ENCODE results near the gene ZNF584. TPM values are rescaled to one million over a fixed set of nuclear protein-coding genes. Genes with fewer than 3 reads are reported as not detected.
"Not testable (repeated sequence)": the region's sequence is repeated elsewhere in the genome, so short reads cannot be mapped to it uniquely, and the experiment has no call there.

Gene ZNF584
- total RNA-seq, 2 donors from 2014 or later = 10.8 to 19.4 TPM

GRCh38 chr19:58400916-58401839 lies 7.3 kb upstream of the ZNF584 start:
- Histone ChIP-seq H3K27me3 (replicated peaks; ENCODE audit: insufficient read depth) (no peaks in the 10 kb centered on the region), H3K27ac (peak overlapping the region; percentile 61 to 78), H3K9me3 (no peaks in the 10 kb centered on the region), H3K36me3 (no peaks in the 10 kb centered on the region), H3K4me3 (peak overlapping the region; percentile 37 to 61), H3K4me1 (replicated peaks) (no peaks in the 10 kb centered on the region)
- peak; percentile 99 for TF ChIP-seq POLR2AphosphoS5 (IDR thresholded peaks at IDR 0.05)
- TF ChIP-seq, protein P1, sequence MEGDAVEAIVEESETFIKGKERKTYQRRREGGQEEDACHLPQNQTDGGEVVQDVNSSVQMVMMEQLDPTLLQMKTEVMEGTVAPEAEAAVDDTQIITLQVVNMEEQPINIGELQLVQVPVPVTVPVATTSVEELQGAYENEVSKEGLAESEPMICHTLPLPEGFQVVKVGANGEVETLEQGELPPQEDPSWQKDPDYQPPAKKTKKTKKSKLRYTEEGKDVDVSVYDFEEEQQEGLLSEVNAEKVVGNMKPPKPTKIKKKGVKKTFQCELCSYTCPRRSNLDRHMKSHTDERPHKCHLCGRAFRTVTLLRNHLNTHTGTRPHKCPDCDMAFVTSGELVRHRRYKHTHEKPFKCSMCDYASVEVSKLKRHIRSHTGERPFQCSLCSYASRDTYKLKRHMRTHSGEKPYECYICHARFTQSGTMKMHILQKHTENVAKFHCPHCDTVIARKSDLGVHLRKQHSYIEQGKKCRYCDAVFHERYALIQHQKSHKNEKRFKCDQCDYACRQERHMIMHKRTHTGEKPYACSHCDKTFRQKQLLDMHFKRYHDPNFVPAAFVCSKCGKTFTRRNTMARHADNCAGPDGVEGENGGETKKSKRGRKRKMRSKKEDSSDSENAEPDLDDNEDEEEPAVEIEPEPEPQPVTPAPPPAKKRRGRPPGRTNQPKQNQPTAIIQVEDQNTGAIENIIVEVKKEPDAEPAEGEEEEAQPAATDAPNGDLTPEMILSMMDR (IDR thresholded peaks at IDR 0.05) = no peak
- TF ChIP-seq POLR2A (IDR thresholded peaks at IDR 0.05) = peak; percentile 70
- peak; percentile 100 for DNase-seq (ENCODE audit: low spot score)
- WGBS = under 1% methylated on average over 74 of the region's 80 CpGs
- intact Hi-C loops (cut with DNase I) = no loop called here

GRCh38 chr19:58401840-58402421 lies 6.5 kb upstream of the ZNF584 start:
- 23% methylated on average over 23 of the region's 23 CpGs for WGBS
- no peak for DNase-seq (ENCODE audit: low spot score)
- intact Hi-C loops (cut with DNase I) = no loop called here
- H3K9me3 ChIP-seq = no peaks in the 10 kb centered on the region
- H3K4me3 ChIP-seq = peak overlapping the region; percentile 37 to 61
- H3K36me3 ChIP-seq = no peaks in the 10 kb centered on the region
- H3K27ac ChIP-seq = peak overlapping the region; percentile 61 to 78
- TF ChIP-seq, protein P1 (IDR thresholded peaks at IDR 0.05) = no peak
- no peak for TF ChIP-seq POLR2AphosphoS5 (IDR thresholded peaks at IDR 0.05)
- TF ChIP-seq POLR2A (IDR thresholded peaks at IDR 0.05) = no peak
- no peaks in the 10 kb centered on the region for H3K4me1 ChIP-seq (replicated peaks)
- no peaks in the 10 kb centered on the region for H3K27me3 ChIP-seq (replicated peaks; ENCODE audit: insufficient read depth)

GRCh38 chr19:58403920-58404478 lies 4.5 kb upstream of the ZNF584 start:
- H3K27ac ChIP-seq; H3K27me3 ChIP-seq (replicated peaks; ENCODE audit: insufficient read depth); H3K4me1 ChIP-seq (replicated peaks); DNase-seq (ENCODE audit: low spot score); H3K36me3 ChIP-seq; intact Hi-C loops (cut with DNase I); H3K4me3 ChIP-seq; H3K9me3 ChIP-seq: not testable (repeated sequence)
- WGBS = 69% methylated on average over 5 of the region's 5 CpGs

- peak overlapping the region in 1 of 2 donors; percentile 93 for H3K4me3 ChIP-seq
- no peak for DNase-seq (ENCODE audit: low spot score)
- TF ChIP-seq POLR2AphosphoS5 (IDR thresholded peaks at IDR 0.05) = no peak
- TF ChIP-seq, protein P1 (IDR thresholded peaks at IDR 0.05) = peak in 2 of 4 experiments; percentile 9 to 30
Measured at GRCh38 chr19:58406818-58407657, 1.4 kb upstream of the ZNF584 start.

More at GRCh38 chr19:58406818-58407657, 1.4 kb upstream of the ZNF584 start:
- Histone ChIP-seq H3K4me1 (replicated peaks) (peaks cover 7% of the 10 kb centered on the region), H3K36me3 (no peaks in the 10 kb centered on the region), H3K27ac (peak overlapping the region; percentile 82 to 84), H3K9me3 (no peaks in the 10 kb centered on the region), H3K27me3 (replicated peaks; ENCODE audit: insufficient read depth) (no peaks in the 10 kb centered on the region)
- intact Hi-C loops (cut with DNase I) = no loop called here
- WGBS = 53% methylated on average over 10 of the region's 10 CpGs
